Loucy (cell line): ENCODE measurements around the gene PPP1R14C.
A peak's percentile ranks its signal among the peaks of the same experiment; 100 is the strongest.

Experiments used
- CTCF ChIP-seq: fragments of 200-600 bp; sonication (generic); conservative IDR thresholded peaks from 2 replicates; pipeline ENCODE4 v1.5.1; 2014; ENCODE audit warnings: mild to moderate bottlenecking, antibody characterized with exemption, low read length
- EZH2phosphoT487 ChIP-seq: fragments of 200-600 bp; IDR thresholded peaks from 2 replicates; pipeline ENCODE4 v1.6.1; 2018; ENCODE audit warnings: antibody characterized with exemption, mild to moderate bottlenecking, moderate library complexity, borderline replicate concordance

GRCh38 chr6:150189122-150189521 lies 46.3 kb downstream of the PPP1R14C start:
- peak; percentile 48 for TF ChIP-seq CTCF
- no peak for TF ChIP-seq EZH2phosphoT487
